ENCODE measurements around the gene C2orf68. TPM values are rescaled to one million over a fixed set of nuclear protein-coding genes. Genes with fewer than 3 reads are reported as not detected.

The C2orf68 gene
- total and polyA plus RNA-seq, 2 of the 13 experiments (the other 11 are each of a cell fraction or from before 2014, with no cell fraction given): 47.1 to 77.4 TPM

DNA sequence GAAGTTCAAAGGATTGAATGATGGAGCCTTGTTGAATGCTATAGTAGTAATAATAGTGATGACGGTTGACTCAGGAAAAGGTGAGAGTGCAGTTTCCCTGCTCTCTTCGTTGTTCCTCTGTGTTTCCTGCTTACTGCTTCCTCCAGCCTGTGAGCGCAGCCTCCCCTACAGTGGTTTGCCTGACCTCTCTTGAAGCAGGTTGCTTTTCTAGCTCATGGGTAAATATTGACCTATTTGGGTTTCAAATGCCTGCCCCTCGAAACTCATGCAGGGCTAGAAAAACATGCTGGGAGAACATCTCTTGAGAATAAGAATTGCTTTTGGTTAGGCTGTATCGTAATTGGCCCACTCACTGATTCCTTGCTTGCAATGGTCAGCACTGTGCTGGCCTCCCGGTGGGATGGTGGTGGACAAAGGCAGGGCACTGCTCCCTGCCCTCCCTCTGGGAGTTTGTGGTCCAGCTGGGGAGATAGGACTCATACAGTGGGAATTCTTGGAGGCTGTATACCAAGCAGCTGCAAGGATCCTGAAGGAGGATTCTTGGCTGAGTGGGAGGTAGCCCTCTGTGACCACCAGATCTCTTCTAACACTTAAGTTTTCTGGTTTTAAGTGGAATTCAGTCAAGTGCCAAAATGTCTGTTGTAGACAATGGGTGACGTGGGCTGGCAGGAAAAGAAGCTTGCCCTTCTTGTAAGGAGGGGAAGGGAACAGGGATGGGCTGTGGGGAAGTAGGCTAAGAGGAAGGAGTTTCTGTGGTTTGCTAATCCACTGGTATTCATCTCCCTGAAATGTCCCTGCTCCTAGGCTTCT lies 21.7 kb downstream of the C2orf68 start (continued):
- no peak for TF ChIP-seq MEIS1 (CRISPR knock-in tag; IDR thresholded peaks at IDR 0.05; ENCODE audit: borderline replicate concordance)
- TF ChIP-seq ZNF558 (CRISPR knock-in tag; IDR thresholded peaks at IDR 0.05; ENCODE audit: borderline replicate concordance): no peak
- no peak for TF ChIP-seq HOXA9 (CRISPR knock-in tag; IDR thresholded peaks at IDR 0.05; ENCODE audit: borderline replicate concordance)
- TF ChIP-seq KDM3A (CRISPR knock-in tag; IDR thresholded peaks at IDR 0.05; ENCODE audit: low read depth): no peak
- TF ChIP-seq ZNF17 (CRISPR knock-in tag; IDR thresholded peaks at IDR 0.05): no peak
- no peak for TF ChIP-seq ZNF12 (CRISPR knock-in tag; IDR thresholded peaks at IDR 0.05)
- TF ChIP-seq ZNF773 (CRISPR knock-in tag; IDR thresholded peaks at IDR 0.05; ENCODE audit: borderline replicate concordance): no peak
- TF ChIP-seq SMARCC2 (IDR thresholded peaks at IDR 0.05): no peak
- TF ChIP-seq, protein P1, sequence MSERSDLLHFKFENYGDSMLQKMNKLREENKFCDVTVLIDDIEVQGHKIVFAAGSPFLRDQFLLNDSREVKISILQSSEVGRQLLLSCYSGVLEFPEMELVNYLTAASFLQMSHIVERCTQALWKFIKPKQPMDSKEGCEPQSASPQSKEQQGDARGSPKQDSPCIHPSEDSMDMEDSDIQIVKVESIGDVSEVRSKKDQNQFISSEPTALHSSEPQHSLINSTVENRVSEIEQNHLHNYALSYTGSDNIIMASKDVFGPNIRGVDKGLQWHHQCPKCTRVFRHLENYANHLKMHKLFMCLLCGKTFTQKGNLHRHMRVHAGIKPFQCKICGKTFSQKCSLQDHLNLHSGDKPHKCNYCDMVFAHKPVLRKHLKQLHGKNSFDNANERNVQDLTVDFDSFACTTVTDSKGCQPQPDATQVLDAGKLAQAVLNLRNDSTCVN (CRISPR knock-in tag; IDR thresholded peaks at IDR 0.05; ENCODE audit: borderline replicate concordance): peak; percentile 100
- TF ChIP-seq, protein P2, sequence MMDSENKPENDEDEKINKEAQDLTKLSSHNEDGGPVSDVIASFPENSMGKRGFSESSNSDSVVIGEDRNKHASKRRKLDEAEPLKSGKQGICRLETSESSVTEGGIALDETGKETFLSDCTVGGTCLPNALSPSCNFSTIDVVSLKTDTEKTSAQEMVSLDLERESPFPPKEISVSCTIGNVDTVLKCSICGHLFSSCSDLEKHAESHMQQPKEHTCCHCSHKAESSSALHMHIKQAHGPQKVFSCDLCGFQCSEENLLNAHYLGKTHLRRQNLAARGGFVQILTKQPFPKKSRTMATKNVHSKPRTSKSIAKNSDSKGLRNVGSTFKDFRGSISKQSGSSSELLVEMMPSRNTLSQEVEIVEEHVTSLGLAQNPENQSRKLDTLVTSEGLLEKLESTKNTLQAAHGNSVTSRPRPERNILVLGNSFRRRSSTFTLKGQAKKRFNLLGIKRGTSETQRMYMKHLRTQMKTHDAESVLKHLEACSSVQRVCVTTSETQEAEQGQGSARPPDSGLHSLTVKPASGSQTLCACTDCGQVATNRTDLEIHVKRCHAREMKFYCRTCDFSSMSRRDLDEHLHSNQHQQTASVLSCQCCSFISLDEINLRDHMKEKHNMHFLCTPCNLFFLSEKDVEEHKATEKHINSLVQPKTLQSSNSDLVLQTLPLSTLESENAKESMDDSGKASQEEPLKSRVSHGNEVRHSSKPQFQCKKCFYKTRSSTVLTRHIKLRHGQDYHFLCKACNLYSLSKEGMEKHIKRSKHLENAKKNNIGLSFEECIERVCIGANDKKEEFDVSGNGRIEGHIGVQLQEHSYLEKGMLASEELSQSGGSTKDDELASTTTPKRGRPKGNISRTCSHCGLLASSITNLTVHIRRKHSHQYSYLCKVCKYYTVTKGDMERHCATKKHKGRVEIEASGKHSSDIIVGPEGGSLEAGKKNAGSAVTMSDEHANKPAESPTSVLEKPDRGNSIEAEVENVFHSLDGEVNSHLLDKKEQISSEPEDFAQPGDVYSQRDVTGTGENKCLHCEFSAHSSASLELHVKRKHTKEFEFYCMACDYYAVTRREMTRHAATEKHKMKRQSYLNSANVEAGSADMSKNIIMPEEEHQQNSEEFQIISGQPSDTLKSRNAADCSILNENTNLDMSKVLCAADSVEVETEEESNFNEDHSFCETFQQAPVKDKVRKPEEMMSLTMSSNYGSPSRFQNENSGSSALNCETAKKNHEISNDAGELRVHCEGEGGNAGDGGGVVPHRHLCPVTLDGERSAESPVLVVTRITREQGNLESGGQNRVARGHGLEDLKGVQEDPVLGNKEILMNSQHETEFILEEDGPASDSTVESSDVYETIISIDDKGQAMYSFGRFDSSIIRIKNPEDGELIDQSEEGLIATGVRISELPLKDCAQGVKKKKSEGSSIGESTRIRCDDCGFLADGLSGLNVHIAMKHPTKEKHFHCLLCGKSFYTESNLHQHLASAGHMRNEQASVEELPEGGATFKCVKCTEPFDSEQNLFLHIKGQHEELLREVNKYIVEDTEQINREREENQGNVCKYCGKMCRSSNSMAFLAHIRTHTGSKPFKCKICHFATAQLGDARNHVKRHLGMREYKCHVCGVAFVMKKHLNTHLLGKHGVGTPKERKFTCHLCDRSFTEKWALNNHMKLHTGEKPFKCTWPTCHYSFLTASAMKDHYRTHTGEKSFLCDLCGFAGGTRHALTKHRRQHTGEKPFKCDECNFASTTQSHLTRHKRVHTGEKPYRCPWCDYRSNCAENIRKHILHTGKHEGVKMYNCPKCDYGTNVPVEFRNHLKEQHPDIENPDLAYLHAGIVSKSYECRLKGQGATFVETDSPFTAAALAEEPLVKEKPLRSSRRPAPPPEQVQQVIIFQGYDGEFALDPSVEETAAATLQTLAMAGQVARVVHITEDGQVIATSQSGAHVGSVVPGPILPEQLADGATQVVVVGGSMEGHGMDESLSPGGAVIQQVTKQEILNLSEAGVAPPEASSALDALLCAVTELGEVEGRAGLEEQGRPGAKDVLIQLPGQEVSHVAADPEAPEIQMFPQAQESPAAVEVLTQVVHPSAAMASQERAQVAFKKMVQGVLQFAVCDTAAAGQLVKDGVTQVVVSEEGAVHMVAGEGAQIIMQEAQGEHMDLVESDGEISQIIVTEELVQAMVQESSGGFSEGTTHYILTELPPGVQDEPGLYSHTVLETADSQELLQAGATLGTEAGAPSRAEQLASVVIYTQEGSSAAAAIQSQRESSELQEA (CRISPR knock-in tag; IDR thresholded peaks at IDR 0.05; ENCODE audit: not compliant biosample characterization): peak; percentile 55
- TF ChIP-seq HNRNPL (IDR thresholded peaks at IDR 0.05; ENCODE audit: low read depth, low read length): no peak
- TF ChIP-seq, protein P3, sequence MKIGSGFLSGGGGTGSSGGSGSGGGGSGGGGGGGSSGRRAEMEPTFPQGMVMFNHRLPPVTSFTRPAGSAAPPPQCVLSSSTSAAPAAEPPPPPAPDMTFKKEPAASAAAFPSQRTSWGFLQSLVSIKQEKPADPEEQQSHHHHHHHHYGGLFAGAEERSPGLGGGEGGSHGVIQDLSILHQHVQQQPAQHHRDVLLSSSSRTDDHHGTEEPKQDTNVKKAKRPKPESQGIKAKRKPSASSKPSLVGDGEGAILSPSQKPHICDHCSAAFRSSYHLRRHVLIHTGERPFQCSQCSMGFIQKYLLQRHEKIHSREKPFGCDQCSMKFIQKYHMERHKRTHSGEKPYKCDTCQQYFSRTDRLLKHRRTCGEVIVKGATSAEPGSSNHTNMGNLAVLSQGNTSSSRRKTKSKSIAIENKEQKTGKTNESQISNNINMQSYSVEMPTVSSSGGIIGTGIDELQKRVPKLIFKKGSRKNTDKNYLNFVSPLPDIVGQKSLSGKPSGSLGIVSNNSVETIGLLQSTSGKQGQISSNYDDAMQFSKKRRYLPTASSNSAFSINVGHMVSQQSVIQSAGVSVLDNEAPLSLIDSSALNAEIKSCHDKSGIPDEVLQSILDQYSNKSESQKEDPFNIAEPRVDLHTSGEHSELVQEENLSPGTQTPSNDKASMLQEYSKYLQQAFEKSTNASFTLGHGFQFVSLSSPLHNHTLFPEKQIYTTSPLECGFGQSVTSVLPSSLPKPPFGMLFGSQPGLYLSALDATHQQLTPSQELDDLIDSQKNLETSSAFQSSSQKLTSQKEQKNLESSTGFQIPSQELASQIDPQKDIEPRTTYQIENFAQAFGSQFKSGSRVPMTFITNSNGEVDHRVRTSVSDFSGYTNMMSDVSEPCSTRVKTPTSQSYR (CRISPR knock-in tag; IDR thresholded peaks at IDR 0.05; ENCODE audit: borderline replicate concordance): no peak; the same call in 1 of the 2 replicates
- TF ChIP-seq ZNF296 (CRISPR knock-in tag; conservative IDR thresholded peaks at IDR 0.05): no peak
- peak; percentile 58; the same call in 1 of the 2 replicates for TF ChIP-seq CCDC6 (CRISPR knock-in tag; IDR thresholded peaks at IDR 0.05)
- no peak; the same call in 1 of the 2 replicates for TF ChIP-seq DNMT1 (CRISPR knock-in tag; IDR thresholded peaks at IDR 0.05)
- TF ChIP-seq FOXJ3 (CRISPR knock-in tag; IDR thresholded peaks at IDR 0.05; ENCODE audit: borderline replicate concordance): no peak; the same call in 1 of the 2 replicates
